ENCODE results near the gene CTSD. TPM values are rescaled to one million over a fixed set of nuclear protein-coding genes. Genes with fewer than 3 reads are reported as not detected.

Gene CTSD
- total RNA-seq, 1 experiment from 2014 or later = 199 TPM

DNA sequence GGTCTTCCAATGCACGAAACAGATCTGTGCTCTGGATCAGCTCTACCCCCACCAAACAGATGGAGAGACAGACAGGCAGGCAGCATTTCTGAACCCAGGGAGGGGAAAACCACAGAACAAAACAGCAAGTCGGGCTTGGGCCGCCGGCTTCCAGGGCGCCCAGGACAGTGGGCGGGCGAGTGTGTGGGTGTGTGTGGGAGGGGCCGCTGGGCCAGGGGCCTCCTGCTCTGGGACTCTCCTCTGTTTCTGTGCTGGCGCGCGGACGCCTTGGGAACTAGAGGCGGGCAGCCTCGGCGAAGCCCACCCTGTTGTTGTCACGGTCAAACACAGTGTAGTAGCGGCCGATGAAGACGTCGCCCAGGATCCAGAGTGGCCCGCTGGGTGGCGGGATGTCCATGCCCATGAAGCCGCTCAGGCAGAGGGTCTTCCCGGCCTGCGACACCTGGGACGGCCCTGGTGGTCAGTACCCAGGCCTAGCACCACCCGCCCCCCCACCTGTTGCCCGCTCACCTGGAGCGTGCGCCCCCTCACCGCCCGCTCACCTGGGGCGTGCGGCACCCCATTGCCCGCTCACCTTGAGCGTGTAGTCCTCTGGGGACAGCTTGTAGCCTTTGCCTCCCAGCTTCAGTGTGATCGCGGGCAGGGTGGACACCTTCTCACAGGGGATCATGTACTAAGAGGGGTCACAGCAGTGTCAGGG is 10.3 kb downstream of the CTSD start:
- ChIA-PET CTCF (no interaction called here), POLR2A (no interaction called here)
- DNase-seq (ENCODE audit: low spot score) (no peak), ATAC-seq (no peak)
- H3K4me1 Mint-ChIP-seq = peaks cover 12% of the 10 kb centered on the region
- no peaks in the 10 kb centered on the region for H3K9me3 Mint-ChIP-seq
- no peak overlapping the region for H3K27ac Mint-ChIP-seq
- TF ChIP-seq ZNF232 (CRISPR knock-in tag; IDR thresholded peaks at IDR 0.05) (no peak), ZNF423 (CRISPR knock-in tag; IDR thresholded peaks at IDR 0.05) (no peak), EMX1 (CRISPR knock-in tag; IDR thresholded peaks at IDR 0.05) (no peak), ATF1 (CRISPR knock-in tag; IDR thresholded peaks at IDR 0.05) (no peak), NR3C1 (CRISPR knock-in tag; conservative IDR thresholded peaks at IDR 0.05; ENCODE audit: low read depth) (no peak), FOXK1 (CRISPR knock-in tag; IDR thresholded peaks at IDR 0.05) (no peak), FOXP1 (CRISPR knock-in tag; IDR thresholded peaks at IDR 0.05; ENCODE audit: borderline replicate concordance) (no peak)
- TF ChIP-seq, protein P1, sequence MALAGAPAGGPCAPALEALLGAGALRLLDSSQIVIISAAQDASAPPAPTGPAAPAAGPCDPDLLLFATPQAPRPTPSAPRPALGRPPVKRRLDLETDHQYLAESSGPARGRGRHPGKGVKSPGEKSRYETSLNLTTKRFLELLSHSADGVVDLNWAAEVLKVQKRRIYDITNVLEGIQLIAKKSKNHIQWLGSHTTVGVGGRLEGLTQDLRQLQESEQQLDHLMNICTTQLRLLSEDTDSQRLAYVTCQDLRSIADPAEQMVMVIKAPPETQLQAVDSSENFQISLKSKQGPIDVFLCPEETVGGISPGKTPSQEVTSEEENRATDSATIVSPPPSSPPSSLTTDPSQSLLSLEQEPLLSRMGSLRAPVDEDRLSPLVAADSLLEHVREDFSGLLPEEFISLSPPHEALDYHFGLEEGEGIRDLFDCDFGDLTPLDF (CRISPR knock-in tag; IDR thresholded peaks at IDR 0.05) = no peak
- TF ChIP-seq, protein P2, sequence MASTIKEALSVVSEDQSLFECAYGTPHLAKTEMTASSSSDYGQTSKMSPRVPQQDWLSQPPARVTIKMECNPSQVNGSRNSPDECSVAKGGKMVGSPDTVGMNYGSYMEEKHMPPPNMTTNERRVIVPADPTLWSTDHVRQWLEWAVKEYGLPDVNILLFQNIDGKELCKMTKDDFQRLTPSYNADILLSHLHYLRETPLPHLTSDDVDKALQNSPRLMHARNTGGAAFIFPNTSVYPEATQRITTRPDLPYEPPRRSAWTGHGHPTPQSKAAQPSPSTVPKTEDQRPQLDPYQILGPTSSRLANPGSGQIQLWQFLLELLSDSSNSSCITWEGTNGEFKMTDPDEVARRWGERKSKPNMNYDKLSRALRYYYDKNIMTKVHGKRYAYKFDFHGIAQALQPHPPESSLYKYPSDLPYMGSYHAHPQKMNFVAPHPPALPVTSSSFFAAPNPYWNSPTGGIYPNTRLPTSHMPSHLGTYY (CRISPR knock-in tag; IDR thresholded peaks at IDR 0.05) = no peak
- H3K36me3 Mint-ChIP-seq = no peaks in the 10 kb centered on the region
- no peak overlapping the region for H3K4me3 Mint-ChIP-seq
- peaks cover 22% of the 10 kb centered on the region for H3K27me3 Mint-ChIP-seq (ENCODE audit: low read depth)

DNA sequence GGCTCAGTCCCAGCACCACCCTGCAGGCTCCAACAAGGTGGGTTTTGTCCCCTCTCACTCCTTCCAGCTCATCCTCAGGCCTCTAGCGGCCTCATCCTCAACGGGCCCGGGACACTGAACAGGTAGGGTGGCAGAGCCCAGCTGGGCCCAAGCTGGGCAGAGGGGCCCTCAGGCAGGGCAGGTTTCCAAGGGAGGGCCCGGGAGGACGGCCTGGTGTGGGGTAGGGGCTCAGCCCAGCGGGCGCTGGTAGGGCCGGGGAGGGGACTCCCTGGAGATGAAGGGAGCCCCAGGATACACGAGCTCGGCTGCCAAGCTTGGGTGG is 10.9 kb downstream of the CTSD start:
- Mint-ChIP-seq H3K4me1 (peaks cover 12% of the 10 kb centered on the region), H3K9me3 (no peaks in the 10 kb centered on the region), H3K4me3 (no peak overlapping the region), H3K27ac (no peak overlapping the region), H3K36me3 (no peaks in the 10 kb centered on the region), H3K27me3 (ENCODE audit: low read depth) (peaks cover 27% of the 10 kb centered on the region)
- DNase-seq (ENCODE audit: low spot score) (no peak), ATAC-seq (no peak)
- CTCF ChIA-PET = no interaction called here
- POLR2A ChIA-PET = no interaction called here
- TF ChIP-seq, protein P3, sequence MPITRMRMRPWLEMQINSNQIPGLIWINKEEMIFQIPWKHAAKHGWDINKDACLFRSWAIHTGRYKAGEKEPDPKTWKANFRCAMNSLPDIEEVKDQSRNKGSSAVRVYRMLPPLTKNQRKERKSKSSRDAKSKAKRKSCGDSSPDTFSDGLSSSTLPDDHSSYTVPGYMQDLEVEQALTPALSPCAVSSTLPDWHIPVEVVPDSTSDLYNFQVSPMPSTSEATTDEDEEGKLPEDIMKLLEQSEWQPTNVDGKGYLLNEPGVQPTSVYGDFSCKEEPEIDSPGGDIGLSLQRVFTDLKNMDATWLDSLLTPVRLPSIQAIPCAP (CRISPR knock-in tag; IDR thresholded peaks at IDR 0.05) = no peak
- TF ChIP-seq, protein P4, sequence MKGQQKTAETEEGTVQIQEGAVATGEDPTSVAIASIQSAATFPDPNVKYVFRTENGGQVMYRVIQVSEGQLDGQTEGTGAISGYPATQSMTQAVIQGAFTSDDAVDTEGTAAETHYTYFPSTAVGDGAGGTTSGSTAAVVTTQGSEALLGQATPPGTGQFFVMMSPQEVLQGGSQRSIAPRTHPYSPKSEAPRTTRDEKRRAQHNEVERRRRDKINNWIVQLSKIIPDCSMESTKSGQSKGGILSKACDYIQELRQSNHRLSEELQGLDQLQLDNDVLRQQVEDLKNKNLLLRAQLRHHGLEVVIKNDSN (CRISPR knock-in tag; IDR thresholded peaks at IDR 0.05) = no peak
- no peak for TF ChIP-seq ZNF423 (CRISPR knock-in tag; IDR thresholded peaks at IDR 0.05)
- TF ChIP-seq, protein P5, sequence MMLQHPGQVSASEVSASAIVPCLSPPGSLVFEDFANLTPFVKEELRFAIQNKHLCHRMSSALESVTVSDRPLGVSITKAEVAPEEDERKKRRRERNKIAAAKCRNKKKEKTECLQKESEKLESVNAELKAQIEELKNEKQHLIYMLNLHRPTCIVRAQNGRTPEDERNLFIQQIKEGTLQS (CRISPR knock-in tag; conservative IDR thresholded peaks at IDR 0.05) = no peak
- TF ChIP-seq, protein P6, sequence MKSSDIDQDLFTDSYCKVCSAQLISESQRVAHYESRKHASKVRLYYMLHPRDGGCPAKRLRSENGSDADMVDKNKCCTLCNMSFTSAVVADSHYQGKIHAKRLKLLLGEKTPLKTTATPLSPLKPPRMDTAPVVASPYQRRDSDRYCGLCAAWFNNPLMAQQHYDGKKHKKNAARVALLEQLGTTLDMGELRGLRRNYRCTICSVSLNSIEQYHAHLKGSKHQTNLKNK (CRISPR knock-in tag; IDR thresholded peaks at IDR 0.05) = no peak
- TF ChIP-seq CREM (CRISPR knock-in tag; IDR thresholded peaks at IDR 0.05) = no peak
- TF ChIP-seq, protein P1 (CRISPR knock-in tag; IDR thresholded peaks at IDR 0.05) = no peak
- TF ChIP-seq, protein P7, sequence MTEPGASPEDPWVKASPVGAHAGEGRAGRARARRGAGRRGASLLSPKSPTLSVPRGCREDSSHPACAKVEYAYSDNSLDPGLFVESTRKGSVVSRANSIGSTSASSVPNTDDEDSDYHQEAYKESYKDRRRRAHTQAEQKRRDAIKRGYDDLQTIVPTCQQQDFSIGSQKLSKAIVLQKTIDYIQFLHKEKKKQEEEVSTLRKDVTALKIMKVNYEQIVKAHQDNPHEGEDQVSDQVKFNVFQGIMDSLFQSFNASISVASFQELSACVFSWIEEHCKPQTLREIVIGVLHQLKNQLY (CRISPR knock-in tag; IDR thresholded peaks at IDR 0.05) = no peak
- no peak for TF ChIP-seq NFYB (CRISPR knock-in tag; conservative IDR thresholded peaks at IDR 0.05; ENCODE audit: low read depth)
- no peak for TF ChIP-seq CREB1 (CRISPR knock-in tag; IDR thresholded peaks at IDR 0.05)
- no peak for TF ChIP-seq GTF2I (CRISPR knock-in tag; conservative IDR thresholded peaks at IDR 0.05)
- TF ChIP-seq, protein P8, sequence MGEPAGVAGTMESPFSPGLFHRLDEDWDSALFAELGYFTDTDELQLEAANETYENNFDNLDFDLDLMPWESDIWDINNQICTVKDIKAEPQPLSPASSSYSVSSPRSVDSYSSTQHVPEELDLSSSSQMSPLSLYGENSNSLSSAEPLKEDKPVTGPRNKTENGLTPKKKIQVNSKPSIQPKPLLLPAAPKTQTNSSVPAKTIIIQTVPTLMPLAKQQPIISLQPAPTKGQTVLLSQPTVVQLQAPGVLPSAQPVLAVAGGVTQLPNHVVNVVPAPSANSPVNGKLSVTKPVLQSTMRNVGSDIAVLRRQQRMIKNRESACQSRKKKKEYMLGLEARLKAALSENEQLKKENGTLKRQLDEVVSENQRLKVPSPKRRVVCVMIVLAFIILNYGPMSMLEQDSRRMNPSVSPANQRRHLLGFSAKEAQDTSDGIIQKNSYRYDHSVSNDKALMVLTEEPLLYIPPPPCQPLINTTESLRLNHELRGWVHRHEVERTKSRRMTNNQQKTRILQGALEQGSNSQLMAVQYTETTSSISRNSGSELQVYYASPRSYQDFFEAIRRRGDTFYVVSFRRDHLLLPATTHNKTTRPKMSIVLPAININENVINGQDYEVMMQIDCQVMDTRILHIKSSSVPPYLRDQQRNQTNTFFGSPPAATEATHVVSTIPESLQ (CRISPR knock-in tag; IDR thresholded peaks at IDR 0.05) = no peak
- TF ChIP-seq NR2C2 (CRISPR knock-in tag; IDR thresholded peaks at IDR 0.05) = no peak
- TF ChIP-seq, protein P9, sequence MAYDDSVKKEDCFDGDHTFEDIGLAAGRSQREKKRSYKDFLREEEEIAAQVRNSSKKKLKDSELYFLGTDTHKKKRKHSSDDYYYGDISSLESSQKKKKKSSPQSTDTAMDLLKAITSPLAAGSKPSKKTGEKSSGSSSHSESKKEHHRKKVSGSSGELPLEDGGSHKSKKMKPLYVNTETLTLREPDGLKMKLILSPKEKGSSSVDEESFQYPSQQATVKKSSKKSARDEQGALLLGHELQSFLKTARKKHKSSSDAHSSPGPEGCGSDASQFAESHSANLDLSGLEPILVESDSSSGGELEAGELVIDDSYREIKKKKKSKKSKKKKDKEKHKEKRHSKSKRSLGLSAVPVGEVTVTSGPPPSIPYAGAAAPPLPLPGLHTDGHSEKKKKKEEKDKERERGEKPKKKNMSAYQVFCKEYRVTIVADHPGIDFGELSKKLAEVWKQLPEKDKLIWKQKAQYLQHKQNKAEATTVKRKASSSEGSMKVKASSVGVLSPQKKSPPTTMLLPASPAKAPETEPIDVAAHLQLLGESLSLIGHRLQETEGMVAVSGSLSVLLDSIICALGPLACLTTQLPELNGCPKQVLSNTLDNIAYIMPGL (CRISPR knock-in tag; IDR thresholded peaks at IDR 0.05) = no peak
- TF ChIP-seq, protein P10, sequence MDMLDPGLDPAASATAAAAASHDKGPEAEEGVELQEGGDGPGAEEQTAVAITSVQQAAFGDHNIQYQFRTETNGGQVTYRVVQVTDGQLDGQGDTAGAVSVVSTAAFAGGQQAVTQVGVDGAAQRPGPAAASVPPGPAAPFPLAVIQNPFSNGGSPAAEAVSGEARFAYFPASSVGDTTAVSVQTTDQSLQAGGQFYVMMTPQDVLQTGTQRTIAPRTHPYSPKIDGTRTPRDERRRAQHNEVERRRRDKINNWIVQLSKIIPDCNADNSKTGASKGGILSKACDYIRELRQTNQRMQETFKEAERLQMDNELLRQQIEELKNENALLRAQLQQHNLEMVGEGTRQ (CRISPR knock-in tag; IDR thresholded peaks at IDR 0.05) = no peak
- TF ChIP-seq, protein P11, sequence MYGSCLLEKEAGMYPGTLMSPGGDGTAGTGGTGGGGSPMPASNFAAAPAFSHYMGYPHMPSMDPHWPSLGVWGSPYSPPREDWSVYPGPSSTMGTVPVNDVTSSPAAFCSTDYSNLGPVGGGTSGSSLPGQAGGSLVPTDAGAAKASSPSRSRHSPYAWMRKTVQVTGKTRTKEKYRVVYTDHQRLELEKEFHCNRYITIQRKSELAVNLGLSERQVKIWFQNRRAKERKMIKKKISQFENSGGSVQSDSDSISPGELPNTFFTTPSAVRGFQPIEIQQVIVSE (CRISPR knock-in tag; IDR thresholded peaks at IDR 0.05; ENCODE audit: borderline replicate concordance) = no peak
